HG03159 (cell line): ENCODE measurements around the gene PPP1R9A.

ENCODE experiments used
- ATAC-seq: cut with Tn5 transposase; IDR thresholded peaks from one replicate; pipeline ENCODE4 v1.9.1; 2021; ENCODE audit warnings: mild to moderate bottlenecking, moderate library complexity; ENCODE audit not compliant: unreplicated experiment

Gene PPP1R9A

GRCh38 chr7:95304990-95305389 is 397.6 kb downstream of the PPP1R9A start:
- ATAC-seq, result no peak

DNA sequence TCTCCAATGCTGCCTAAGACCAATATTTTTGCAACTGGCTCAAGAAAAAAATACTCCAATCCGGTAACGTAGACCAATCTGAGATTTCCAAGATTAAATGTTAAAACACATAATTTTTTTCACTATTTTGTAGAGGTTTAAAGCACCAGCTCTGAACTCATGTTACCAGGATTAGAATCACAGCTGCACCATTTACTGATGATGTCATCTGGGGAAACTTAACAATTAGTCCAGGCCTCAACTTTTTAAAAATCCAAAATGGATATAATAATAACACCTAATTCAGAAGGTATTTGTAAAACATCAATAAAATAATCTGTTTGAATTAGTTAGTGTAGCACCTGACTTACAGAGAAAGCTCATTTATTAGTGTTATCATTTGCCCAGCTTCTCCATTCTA is 402.6 kb downstream of the PPP1R9A start:
- no peak for ATAC-seq

GRCh38 chr7:95311389-95311788 is 404.0 kb downstream of the PPP1R9A start:
- ATAC-seq, result no peak

GRCh38 chr7:95312561-95312960 is 405.2 kb downstream of the PPP1R9A start:
- ATAC-seq, result no peak

DNA sequence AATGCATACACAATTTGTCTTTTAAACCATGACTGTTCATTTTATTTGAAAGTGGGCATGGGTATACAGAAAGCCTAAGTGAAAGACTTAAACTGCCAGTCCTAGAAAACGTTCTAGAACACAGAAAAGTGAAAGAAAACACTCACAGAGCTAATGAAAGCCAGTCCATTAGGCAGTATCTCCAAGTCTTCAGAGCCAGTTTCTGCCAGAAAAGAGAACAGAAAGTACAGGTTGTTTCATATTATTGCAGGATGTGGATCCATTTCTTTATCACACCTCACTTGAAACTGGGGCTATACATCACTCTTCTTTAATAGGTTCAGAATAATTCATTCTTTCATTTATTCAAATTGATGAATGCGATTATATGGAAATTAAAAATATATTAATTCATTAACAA is 409.2 kb downstream of the PPP1R9A start:
- ATAC-seq, result peak; percentile 93

GRCh38 chr7:95317546-95317945 is 410.2 kb downstream of the PPP1R9A start:
- ATAC-seq, result no peak

- ATAC-seq, result no peak
Measured at GRCh38 chr7:95317966-95318365, 410.6 kb downstream of the PPP1R9A start.

- no peak for ATAC-seq
Measured at GRCh38 chr7:95318501-95319100, 411.2 kb downstream of the PPP1R9A start.

- no peak for ATAC-seq
Measured at GRCh38 chr7:95319570-95319969, 412.2 kb downstream of the PPP1R9A start.

DNA sequence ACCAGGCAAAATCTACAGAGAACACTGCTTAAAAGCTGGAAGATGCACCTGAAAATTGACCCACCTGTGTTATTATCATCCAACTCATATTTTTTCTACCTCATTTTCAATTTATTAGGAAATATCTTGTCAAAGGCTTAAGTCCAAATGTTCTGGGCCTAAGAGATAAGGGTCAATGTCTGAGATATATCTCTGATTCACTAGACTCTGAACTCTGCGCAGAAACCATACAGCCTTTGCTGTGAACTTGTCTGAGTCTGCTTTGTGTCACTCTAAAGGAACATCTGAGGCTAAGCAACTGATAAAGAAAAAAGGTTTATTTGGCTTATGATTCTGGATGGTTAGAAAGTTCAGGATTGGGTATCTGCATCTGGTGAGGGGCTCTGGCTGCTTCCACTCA is 413.3 kb downstream of the PPP1R9A start:
- no peak for ATAC-seq

DNA sequence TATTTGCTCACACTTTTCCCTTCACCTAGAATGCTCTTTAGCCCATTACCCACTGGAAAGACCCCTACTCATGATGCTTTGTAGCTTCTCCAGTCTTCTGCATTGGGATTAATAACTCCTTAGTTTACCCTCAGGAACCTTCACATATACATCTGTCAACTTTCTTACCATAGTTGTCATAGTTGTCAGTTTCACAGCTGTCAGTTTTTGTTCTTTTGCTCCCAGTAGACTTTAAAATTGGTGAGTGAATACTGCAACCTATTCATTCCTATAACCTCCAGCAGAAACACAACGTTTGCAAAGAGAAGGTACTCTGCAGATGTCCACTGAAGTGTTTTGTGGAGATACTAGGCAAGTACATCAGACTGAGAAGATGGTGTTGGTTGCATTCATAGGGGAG is 414.3 kb downstream of the PPP1R9A start:
- no peak for ATAC-seq

DNA sequence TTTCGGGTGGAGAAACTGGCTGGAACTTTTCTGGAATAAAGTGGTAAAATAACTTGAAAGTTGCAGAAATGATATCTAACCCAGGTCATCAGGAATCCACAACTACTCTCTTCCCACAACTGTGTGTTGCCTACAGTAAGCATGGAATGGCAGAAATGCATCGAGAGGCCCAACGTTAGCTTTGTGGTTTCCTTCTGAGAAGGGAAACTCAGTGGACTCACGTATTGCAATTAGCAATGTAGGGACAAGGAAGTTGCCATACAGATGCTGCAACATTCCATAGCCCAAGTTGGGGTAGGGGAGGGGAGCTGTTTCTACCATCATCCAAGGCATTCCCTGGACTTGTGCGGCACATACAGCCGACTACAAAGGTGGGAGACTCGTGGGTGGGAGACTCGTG is 415.0 kb downstream of the PPP1R9A start:
- no peak for ATAC-seq

DNA sequence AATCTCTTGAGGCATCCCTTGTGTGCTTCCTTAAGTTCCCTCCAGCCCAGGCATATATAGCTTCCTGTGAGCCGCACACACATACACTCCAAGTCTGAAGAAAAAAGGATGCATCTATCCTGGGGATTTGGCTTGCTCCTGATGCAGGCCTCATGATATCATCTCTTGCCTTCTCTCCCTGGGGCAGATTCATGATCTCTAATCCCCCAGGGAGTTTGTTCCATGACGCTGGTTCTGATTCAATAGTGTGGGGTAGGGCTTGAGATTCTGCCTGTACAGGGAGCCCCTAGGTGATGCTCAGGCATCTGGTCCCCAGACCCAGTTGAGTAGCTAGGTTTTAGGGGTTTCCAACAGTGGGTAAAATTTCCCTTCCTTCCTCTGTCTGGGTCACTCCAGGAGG is 415.5 kb downstream of the PPP1R9A start:
- ATAC-seq, result no peak

DNA sequence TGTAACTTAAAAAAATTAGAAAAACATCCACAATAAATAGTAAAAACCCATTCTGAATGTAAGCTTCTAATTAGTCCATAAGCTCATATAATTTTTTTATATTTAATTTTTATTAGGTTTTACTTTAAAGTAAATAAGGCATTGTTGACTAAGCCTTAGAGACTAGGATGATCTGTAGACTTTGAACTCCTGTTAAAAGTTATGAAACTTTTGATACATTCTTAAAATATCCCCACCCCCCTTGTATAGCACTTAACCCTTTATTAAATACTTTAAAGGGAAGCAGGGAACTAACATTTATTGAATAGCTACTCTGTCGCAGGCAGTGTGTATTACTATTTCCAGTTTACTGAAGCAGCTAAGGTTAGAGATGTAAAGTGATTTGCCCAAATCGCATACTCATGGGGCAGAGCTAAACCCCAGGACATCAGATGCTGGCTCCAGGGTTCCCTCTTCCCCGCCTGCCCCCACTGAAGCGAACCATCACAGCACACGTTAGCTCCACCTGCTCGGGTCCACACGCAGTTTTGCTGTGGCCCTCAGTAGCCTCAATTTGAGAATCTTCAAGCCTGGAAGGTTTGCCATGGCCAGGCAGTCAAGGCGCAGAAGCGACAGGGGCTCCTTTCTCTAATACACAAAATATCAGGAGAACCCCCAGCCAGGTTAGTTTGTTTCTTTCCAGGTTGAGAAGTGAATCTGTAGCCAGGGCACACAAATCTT is 416.2 kb downstream of the PPP1R9A start:
- ATAC-seq, result no peak

GRCh38 chr7:95324431-95324830 is 417.0 kb downstream of the PPP1R9A start, which contains the start of gene PON1:
Gene PON1 (minus strand): TSS chr7:95324532. CDS start chr7:95324475, 57 bp downstream.
- ATAC-seq, result no peak

DNA sequence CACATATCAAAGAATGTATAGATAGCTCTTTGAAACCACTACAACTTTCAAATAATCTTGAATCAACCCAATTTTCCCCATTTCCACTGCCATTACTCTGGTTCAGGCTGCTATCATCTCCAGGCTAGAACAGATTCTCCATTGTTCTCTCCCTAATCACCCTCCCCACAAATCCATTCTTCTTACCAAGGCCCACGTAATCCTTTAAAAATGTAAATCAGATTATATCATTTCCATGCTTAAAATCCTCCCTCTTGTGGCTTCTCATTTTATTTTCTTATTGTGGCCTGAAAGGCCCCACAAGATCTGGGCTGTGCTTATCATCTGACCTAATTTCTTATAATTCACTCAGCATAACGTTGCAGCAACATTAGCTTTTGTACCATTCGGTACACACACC is 420.0 kb downstream of the PPP1R9A start:
- ATAC-seq, result no peak

DNA sequence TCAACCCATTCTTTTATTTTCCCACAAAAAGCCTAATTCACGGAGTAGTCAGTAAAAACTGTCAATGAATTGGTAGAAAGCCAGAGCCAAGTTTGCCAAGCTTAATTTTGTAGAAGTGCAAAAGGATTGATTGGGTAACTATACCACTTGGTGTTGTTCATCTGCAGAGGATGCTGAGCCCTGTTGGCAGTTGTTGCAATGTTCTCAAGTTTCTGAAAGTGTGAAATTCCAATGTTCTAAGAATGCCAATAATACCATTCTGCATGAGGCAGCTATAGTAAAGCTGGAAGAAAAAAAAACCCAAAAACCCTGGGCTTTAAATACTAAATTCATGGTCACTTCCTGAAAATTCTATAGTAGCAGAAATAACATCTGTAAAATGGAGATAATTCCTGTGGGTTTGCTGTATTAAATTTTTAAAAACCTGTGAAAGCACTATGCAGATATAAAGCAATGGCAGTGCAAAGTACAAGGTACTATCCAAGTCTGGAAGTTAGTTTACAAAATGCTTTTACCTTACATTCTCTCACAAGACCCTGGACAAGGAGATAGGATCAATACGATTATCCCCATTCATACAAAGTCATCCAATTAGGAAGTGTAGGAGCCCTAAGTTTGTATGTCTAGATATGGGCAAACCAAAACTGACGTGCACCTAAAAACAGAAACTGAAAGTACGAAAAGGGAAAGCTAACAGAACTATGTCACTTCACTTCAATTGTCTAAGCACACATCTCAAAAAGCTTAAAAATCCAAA is 423.0 kb downstream of the PPP1R9A start:
- ATAC-seq, result peak; percentile 93

GRCh38 chr7:95330961-95331337 is 423.6 kb downstream of the PPP1R9A start:
- peak; percentile 28 for ATAC-seq

DNA sequence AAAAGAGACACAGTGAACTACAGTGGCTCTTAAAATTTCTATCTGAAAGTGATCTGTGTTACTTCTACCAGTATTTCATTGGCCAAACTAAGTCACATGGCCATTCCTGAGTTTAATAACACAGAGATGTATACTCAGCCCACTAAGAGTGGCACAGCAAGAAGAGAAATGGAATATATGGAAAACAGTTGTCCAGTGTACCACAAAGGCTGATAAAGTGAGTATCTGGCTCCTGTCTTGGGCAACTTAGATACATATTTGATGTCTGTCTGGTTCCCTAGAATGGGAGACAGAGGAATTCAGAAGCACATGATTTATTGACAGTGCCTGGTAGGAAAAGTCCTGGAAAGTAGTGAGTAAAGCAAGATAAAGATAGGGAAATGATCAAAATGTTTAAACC is 427.1 kb downstream of the PPP1R9A start:
- ATAC-seq, result no peak

GRCh38 chr7:95335093-95335492 is 427.7 kb downstream of the PPP1R9A start:
- no peak for ATAC-seq

- ATAC-seq, result no peak
Measured at GRCh38 chr7:95338832-95339231, 431.4 kb downstream of the PPP1R9A start.

- no peak for ATAC-seq
Measured at GRCh38 chr7:95340491-95340890, 433.1 kb downstream of the PPP1R9A start.
